MV-4-11 (cell line): Measurements from ENCODE around the gene CDC42EP4.

ENCODE experiments used
- DNase-seq: peaks from one replicate; lab custom pipeline; 2025; lab: John Stamatoyannopoulos, UW

CDC42EP4 gene

DNA sequence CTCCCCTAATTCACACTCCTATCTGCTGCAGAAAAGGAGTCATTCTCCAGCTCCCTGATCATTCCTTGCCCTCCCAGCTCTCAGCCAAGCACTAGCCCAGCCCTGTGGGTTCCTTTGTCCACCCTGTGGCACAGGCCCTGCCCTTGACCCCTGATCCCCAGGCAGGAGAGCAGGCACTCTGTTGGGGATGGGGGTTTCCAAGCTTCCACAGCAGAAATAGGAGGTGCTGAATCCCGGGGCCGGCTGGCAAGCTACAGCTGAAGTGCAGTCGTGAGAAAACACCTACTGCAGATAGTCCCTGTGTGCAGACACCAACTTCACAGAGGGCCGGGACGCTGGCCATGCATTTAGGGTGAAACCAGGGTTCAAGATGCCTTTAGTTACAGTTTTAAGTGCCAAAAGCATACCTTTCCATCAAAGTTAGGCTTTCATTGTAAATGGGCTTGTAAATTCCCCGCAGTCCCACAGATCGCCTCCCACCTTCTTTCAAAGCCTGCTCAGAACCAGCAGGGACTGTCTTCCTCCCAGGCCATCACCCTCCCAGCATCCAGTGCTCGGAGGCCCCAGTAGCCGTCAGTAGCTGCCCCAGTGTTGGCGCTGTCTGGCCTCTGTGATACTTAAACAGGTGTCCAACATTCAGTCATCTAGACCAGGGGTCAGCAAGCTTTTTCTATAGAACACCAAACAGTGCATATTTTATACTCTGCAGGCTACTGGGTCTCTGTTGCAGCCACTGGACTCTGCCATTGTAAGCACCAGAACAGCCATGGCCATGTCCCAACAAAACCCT, 60.8 kb downstream of the CDC42EP4 start:
- DNase-seq: no peak

DNA sequence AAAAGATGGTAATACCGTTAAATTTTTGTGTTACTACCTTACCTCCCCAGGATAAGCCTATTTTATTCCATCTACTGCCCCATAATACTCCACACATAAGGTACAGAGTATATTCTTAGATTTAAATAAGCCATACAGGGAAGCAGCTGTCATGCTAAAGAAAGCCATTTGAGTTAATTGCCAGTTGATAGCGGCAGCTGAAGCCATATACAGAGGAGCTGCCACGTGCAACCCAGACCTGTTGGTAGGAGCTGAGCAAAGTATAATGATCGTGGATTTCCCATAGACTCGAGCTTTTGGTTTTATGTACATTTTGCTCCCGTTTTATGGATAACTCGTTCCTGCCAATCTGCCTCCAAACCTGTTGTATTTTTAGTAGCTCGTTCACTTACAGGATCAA, 62.1 kb downstream of the CDC42EP4 start:
- DNase-seq: no peak

DNA sequence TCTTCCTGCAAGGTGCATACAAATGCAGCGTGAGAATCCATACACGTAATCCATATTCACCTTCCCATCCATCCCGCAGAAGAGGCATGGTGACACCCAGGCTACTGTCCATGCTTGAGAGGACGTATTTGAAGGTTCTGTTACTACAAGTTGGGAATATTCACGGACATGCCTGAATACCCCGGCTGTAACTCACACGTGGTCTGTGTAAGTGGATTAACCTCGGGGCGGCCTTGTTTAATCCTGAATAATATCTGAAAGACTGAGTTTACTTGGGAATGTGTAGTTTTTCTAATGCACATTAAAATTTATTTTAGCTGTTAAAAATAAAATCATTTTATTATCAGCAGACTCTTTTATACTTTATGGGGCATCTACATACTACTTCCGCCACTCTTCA, 63.3 kb downstream of the CDC42EP4 start:
- DNase-seq: no peak

GRCh38 chr17:73247726-73248125, 64.1 kb downstream of the CDC42EP4 start:
- DNase-seq: no peak

DNA sequence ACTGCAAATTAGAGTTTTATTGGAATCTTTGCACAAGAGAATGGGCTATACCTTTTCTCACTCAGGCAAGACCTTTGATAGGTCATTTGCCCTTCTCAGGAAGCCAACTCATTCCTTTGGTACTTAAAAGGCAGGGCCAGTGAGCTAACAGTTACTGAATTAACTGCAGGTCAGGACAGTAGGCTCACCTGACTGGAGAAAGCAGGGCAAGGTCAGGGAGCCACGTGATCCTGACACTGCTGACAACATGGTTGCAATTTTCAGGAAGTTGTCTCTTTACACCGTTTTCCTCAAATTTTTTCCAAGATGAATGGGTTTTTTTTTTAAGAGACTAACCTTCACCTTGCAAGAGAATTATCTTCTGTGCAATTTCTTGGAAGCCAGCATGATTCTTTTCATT, 71.2 kb downstream of the CDC42EP4 start:
- no peak for DNase-seq

GRCh38 chr17:73237714-73238113, 74.1 kb downstream of the CDC42EP4 start:
- no peak for DNase-seq

GRCh38 chr17:73234736-73235135, 77.1 kb downstream of the CDC42EP4 start:
- no peak for DNase-seq
